H9 (cell line): ENCODE results near the gene SLC9A7. TPM values are rescaled to one million over a fixed set of nuclear protein-coding genes. Genes with fewer than 3 reads are reported as not detected.

Experiments
- DNase-seq: peaks from one replicate; pipeline ENCODE4 v3.0.0-alpha.2; 2017
- H2AFZ ChIP-seq: one replicate; pipeline ENCODE4 v1.6.1; 2013; ENCODE audit warnings: mild to moderate bottlenecking, low read length, control low read depth, moderate library complexity
- H2AK5ac ChIP-seq: 2 replicates; pipeline ENCODE4 v1.6.1; 2013; ENCODE audit warnings: low read length, control low read depth, mixed read lengths; ENCODE audit not compliant: insufficient read length
- H2BK120ac ChIP-seq: one replicate; pipeline ENCODE4 v1.6.1; 2013; ENCODE audit warnings: low read depth, mild to moderate bottlenecking, low read length, control low read depth, inconsistent platforms; ENCODE audit not compliant: poor library complexity, severe bottlenecking
- H2BK12ac ChIP-seq: 2 replicates; pipeline ENCODE4 v1.6.1; 2013; ENCODE audit warnings: low read length, control low read depth, mixed read lengths, low read depth; ENCODE audit not compliant: insufficient read length
- H2BK15ac ChIP-seq: 2 replicates; pipeline ENCODE4 v1.6.1; 2013; ENCODE audit warnings: low read depth, low read length, control low read depth
- H2BK20ac ChIP-seq: one replicate; pipeline ENCODE4 v1.6.1; 2013; ENCODE audit warnings: low read depth, mild to moderate bottlenecking, low read length, control low read depth, inconsistent platforms; ENCODE audit not compliant: poor library complexity, severe bottlenecking
- H2BK5ac ChIP-seq: 2 replicates; pipeline ENCODE4 v1.6.1; 2013; ENCODE audit warnings: low read length, control low read depth, mixed read lengths; ENCODE audit not compliant: insufficient read length
- H3K14ac ChIP-seq: 2 replicates; pipeline ENCODE4 v1.6.1; 2013; ENCODE audit warnings: low read length, control low read depth; ENCODE audit not compliant: insufficient read depth
- H3K18ac ChIP-seq: 2 replicates; pipeline ENCODE4 v1.6.1; 2013; ENCODE audit warnings: low read depth, mild to moderate bottlenecking, mixed read lengths, low read length, control low read depth; ENCODE audit not compliant: insufficient read length
- H3K23ac ChIP-seq: 2 replicates; pipeline ENCODE4 v1.6.1; 2013; ENCODE audit warnings: low read length, control low read depth, mixed read lengths, low read depth; ENCODE audit not compliant: insufficient read length
- H3K23me2 ChIP-seq: 2 replicates; pipeline ENCODE4 v1.6.1; 2013; ENCODE audit warnings: low read depth, mild to moderate bottlenecking, mixed read lengths, low read length, control low read depth; ENCODE audit not compliant: insufficient read length, poor library complexity, severe bottlenecking
- H3K27ac ChIP-seq: 2 replicates; pipeline ENCODE4 v1.5.1; 2013; ENCODE audit warnings: low read length, control low read depth, mixed read lengths, low read depth; ENCODE audit not compliant: insufficient read length
- H3K27me3 ChIP-seq: 2 replicates; pipeline ENCODE4 v1.6.1; 2013; ENCODE audit warnings: low read length, control low read depth, inconsistent platforms; ENCODE audit not compliant: insufficient read depth
- H3K4ac ChIP-seq: 2 replicates; pipeline ENCODE4 v1.6.1; 2013; ENCODE audit warnings: low read depth, mild to moderate bottlenecking, control low read depth, inconsistent platforms, low read length, moderate library complexity
- H3K4me1 ChIP-seq: 2 replicates; pipeline ENCODE4 v1.6.1; 2013; ENCODE audit warnings: low read length, control low read depth, inconsistent platforms; ENCODE audit not compliant: insufficient read depth
- H3K4me2 ChIP-seq: 2 replicates; pipeline ENCODE4 v1.6.1; 2013; ENCODE audit warnings: low read length, control low read depth, mixed read lengths; ENCODE audit not compliant: insufficient read length, insufficient read depth
- H3K56ac ChIP-seq: 2 replicates; pipeline ENCODE4 v1.6.1; 2013; ENCODE audit warnings: low read depth, mild to moderate bottlenecking, mixed read lengths, low read length, control low read depth; ENCODE audit not compliant: insufficient read length
- H3K79me1 ChIP-seq: 2 replicates; pipeline ENCODE4 v1.6.1; 2013; ENCODE audit warnings: low read depth, mild to moderate bottlenecking, moderate library complexity, low read length, control low read depth, inconsistent platforms; ENCODE audit not compliant: insufficient read depth, poor library complexity, severe bottlenecking
- H3K79me2 ChIP-seq: 2 replicates; pipeline ENCODE4 v1.6.1; 2013; ENCODE audit warnings: low read length, control low read depth, inconsistent platforms; ENCODE audit not compliant: insufficient read depth
- H3K9ac ChIP-seq: 2 replicates; pipeline ENCODE4 v1.6.1; 2013; ENCODE audit warnings: low read length, control low read depth, mixed read lengths; ENCODE audit not compliant: insufficient read length; ENCODE audit errors: extremely low read depth
- H3K9me3 ChIP-seq: one replicate; pipeline ENCODE4 v1.6.1; 2013; ENCODE audit warnings: low read depth, low read length, inconsistent platforms; ENCODE audit not compliant: control insufficient read depth
- H3T11ph ChIP-seq: one replicate; pipeline ENCODE4 v1.6.1; 2013; ENCODE audit warnings: mild to moderate bottlenecking, low read length, control low read depth, inconsistent platforms
- H4K20me1 ChIP-seq: one replicate; pipeline ENCODE4 v1.6.1; 2013; ENCODE audit not compliant: control insufficient read depth, insufficient read length, insufficient read depth
- H4K5ac ChIP-seq: 2 replicates; pipeline ENCODE4 v1.6.1; 2013; ENCODE audit warnings: low read depth, mild to moderate bottlenecking, mixed read lengths, low read length, control low read depth; ENCODE audit not compliant: insufficient read length
- H4K8ac ChIP-seq: replicated peaks from 2 replicates; pipeline ENCODE4 v1.6.1; 2013; ENCODE audit warnings: low read length, control low read depth, mixed read lengths, low read depth; ENCODE audit not compliant: insufficient read length
- H4K91ac ChIP-seq: 2 replicates; pipeline ENCODE4 v1.6.1; 2013; ENCODE audit warnings: low read depth, mild to moderate bottlenecking, moderate library complexity, mixed read lengths, low read length, control low read depth; ENCODE audit not compliant: insufficient read length
- H3K27ac Mint-ChIP-seq, 3 experiments: 2 replicates in 2 of 3; 3 replicates in 1 of 3; pipeline ENCODE4 v1.8.0; 2020 to 2021; ENCODE audit warnings: mixed read lengths in 3 of 3, mild to moderate bottlenecking in 1 of 3, moderate library complexity in 1 of 3
- H3K27me3 Mint-ChIP-seq: 2 replicates; pipeline ENCODE4 v1.8.0; 2021; ENCODE audit warnings: low read depth, mild to moderate bottlenecking, moderate library complexity, mixed read lengths
- H3K36me3 Mint-ChIP-seq, 3 experiments: 2 replicates in 2 of 3; 3 replicates in 1 of 3; pipeline ENCODE4 v1.8.0; 2020 to 2021; ENCODE audit warnings: low read depth in 3 of 3, mixed read lengths in 3 of 3; ENCODE audit not compliant: insufficient read depth in 1 of 3
- H3K4me1 Mint-ChIP-seq, 2 experiments: 2 replicates each; pipeline ENCODE4 v1.8.0; 2020; ENCODE audit warnings: mixed read lengths in 2 of 2
- H3K4me3 Mint-ChIP-seq, 2 experiments: 2 replicates in 1 of 2; 3 replicates in 1 of 2; pipeline ENCODE4 v1.8.0; 2020 to 2021; ENCODE audit warnings: mild to moderate bottlenecking in 2 of 2, mixed read lengths in 2 of 2, moderate library complexity in 1 of 2
- H3K9me3 Mint-ChIP-seq, 2 experiments: 2 replicates in 1 of 2; 3 replicates in 1 of 2; pipeline ENCODE4 v1.8.0; 2020; ENCODE audit warnings: mild to moderate bottlenecking in 2 of 2, mixed read lengths in 2 of 2, moderate library complexity in 1 of 2
- CTCF ChIP-seq: fragments of 200-600 bp; sonication (generic); conservative IDR thresholded peaks from 3 replicates; pipeline ENCODE4 v1.8.0; 2021; ENCODE audit warnings: antibody characterized with exemption, mild to moderate bottlenecking
- WGBS: extraction: QIAGEN DNeasy Blood & Tissue Kit; methylation state at CpG from one replicate; pipeline ENCODE4 v1.1.7; 2013; ENCODE audit warnings: missing lambda C conversion rate, low lambda C conversion rate, mixed read lengths; ENCODE audit not compliant: insufficient read length; ENCODE audit errors: extremely low coverage; 5-methylcytosine and 5-hydroxymethylcytosine counted together
- total RNA-seq: library from RNA; stranded (reverse); gene quantifications from 2 replicates; pipeline ENCODE4 v1.2.1, GENCODE V29; 2021

SLC9A7 gene
- total RNA-seq, 1 experiment from 2014 or later = 5.9 TPM

GRCh38 chrX:46730765-46731164 lies 28.2 kb downstream of the SLC9A7 start:
- peaks cover 64 to 70% of the 10 kb centered on the region in 2 experiments for H3K9me3 Mint-ChIP-seq

More at GRCh38 chrX:46730765-46731164, 28.2 kb downstream of the SLC9A7 start:
- Histone ChIP-seq H2BK5ac (no peak overlapping the region), H2AK5ac (no peak overlapping the region), H3K27ac (no peak overlapping the region), H3K4me1 (no peaks in the 10 kb centered on the region), H4K8ac (no peak overlapping the region), H3K56ac (no peak overlapping the region), H4K20me1 (no peaks in the 10 kb centered on the region), H2AFZ (no peak overlapping the region), H2BK12ac (no peak overlapping the region), H3K27me3 (no peaks in the 10 kb centered on the region), H2BK20ac (no peak overlapping the region), H4K5ac (no peak overlapping the region), H3K23ac (no peak overlapping the region), H3K9me3 (peaks cover 11% of the 10 kb centered on the region), H3K79me2 (no peaks in the 10 kb centered on the region), H3K18ac (no peak overlapping the region), H2BK120ac (no peak overlapping the region), H3K14ac (no peak overlapping the region), H3K23me2 (no peaks in the 10 kb centered on the region), H3K4me2 (no peak overlapping the region), H3K79me1 (no peaks in the 10 kb centered on the region), H4K91ac (no peak overlapping the region), H3T11ph (no peak overlapping the region), H2BK15ac (no peak overlapping the region), H3K9ac (no peak overlapping the region), H3K4ac (no peak overlapping the region)
- H3K4me1 Mint-ChIP-seq = no peaks in the 10 kb centered on the region
- no peak for DNase-seq
- peaks cover 2 to 4% (median 3%) of the 10 kb centered on the region in 3 experiments; a peak in 3 of 7 replicates for H3K36me3 Mint-ChIP-seq
- no peak overlapping the region for H3K27ac Mint-ChIP-seq
- no CpG with 5 or more reads among the region's 1 CpG for WGBS
- H3K4me3 Mint-ChIP-seq = no peak overlapping the region
- no peaks in the 10 kb centered on the region for H3K27me3 Mint-ChIP-seq
- no peak for TF ChIP-seq CTCF
